ENCODE results near the gene PTGIR.
"Not testable (repeated sequence)": the region's sequence is repeated elsewhere in the genome, so short reads cannot be mapped to it uniquely, and the experiment has no call there.

The PTGIR gene

DNA sequence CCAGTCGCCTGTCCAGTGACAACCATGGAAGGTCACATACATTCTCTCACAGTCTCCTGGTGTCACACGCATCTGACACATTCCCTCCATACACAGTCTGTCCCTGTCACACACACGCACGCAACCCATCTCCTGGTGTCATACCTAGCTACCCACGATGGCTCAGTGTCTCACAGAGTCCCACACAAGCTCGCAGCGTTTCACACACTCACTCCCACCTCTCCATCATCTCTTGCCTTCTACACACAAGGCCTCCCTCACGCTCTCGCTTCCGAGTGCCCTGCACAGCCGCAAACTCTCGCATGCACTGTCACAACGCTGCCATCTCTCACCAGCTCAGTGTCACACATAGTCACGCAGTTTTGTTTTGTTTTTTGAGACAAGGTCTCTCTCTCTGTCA lies 12.3 kb upstream of the PTGIR start:
- peaks cover 22% of the 10 kb centered on the region for H3K4me1 ChIP-seq (ENCODE audit: control insufficient read depth, insufficient read depth, low read length)
- H3K4me3 ChIP-seq (ENCODE audit: insufficient read depth, low read depth, low read length) = no peak overlapping the region
- no peak overlapping the region for H3K27ac ChIP-seq (ENCODE audit: insufficient read depth, low read depth, low read length, poor library complexity, severe bottlenecking)
- 84 to 85% methylated on average over 14 of the region's 14 CpGs for WGBS, 2 experiments
- H3K9me3 ChIP-seq (ENCODE audit: control insufficient read depth, low read length) = no peaks in the 10 kb centered on the region
- peaks cover 94% of the 10 kb centered on the region for H3K27me3 ChIP-seq (ENCODE audit: control insufficient read depth, insufficient read depth, low read length, poor library complexity, severe bottlenecking)
- H3K36me3 ChIP-seq (ENCODE audit: control insufficient read depth, insufficient read depth, low read length) = no peaks in the 10 kb centered on the region

DNA sequence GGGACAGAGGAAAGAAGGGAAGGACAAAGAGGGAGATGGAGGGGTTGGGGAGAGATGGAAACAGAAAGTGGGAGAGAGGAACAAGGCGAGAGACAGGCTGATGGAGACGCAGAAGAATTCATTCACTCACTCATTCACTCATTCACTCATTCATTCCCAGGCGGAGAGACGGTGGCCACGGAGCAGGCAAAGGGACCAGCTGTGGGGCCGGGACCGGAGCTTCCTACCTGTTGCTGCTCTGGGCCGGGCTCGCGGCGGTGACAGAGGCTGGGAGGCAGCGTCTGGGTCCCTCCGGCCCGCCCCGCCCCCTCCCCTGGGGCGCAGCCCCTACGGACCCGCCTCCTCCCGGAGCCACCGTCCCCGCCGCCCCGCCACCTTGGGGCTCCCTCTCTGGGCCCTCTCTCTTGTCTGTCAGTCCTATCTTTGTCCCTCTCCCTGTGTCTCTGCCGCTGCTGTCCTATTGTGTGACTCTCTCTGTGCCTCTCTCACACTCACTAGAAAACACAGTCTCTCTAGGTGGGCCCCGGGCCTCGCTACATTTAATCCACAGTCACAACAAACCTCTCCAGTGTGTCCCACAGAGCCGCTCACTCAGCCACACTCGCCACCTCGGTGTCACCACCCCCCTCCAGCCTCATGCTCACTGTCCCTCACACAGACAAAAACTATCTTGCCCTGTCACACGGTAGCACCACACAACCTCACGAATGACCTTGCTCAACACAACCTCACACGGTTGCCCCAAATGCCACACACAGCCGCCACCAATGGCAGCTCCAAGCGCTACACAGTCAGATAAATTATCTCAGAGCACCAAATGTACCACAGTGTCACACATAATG lies 11.3 kb upstream of the PTGIR start, which contains the start of gene GNG8:
TSS of gene GNG8 (minus strand) at position 283 of the 842 bp plus-strand sequence. CDS start 1,520 bp downstream, outside the sequence.
- H3K27ac ChIP-seq (ENCODE audit: insufficient read depth, low read depth, low read length, poor library complexity, severe bottlenecking) = no peak within 1 kb of the TSS
- H3K4me1 ChIP-seq (ENCODE audit: control insufficient read depth, insufficient read depth, low read length) = peaks cover 24% of the 10 kb centered on the region
- 15 to 16% methylated on average over 34 of the region's 34 CpGs for WGBS, 2 experiments
- H3K36me3 ChIP-seq (ENCODE audit: control insufficient read depth, insufficient read depth, low read length) = no peaks in the 10 kb centered on the region
- H3K9me3 ChIP-seq (ENCODE audit: control insufficient read depth, low read length) = no peaks in the 10 kb centered on the region
- peaks cover 88% of the 10 kb centered on the region for H3K27me3 ChIP-seq (ENCODE audit: control insufficient read depth, insufficient read depth, low read length, poor library complexity, severe bottlenecking)
- H3K4me3 ChIP-seq (ENCODE audit: insufficient read depth, low read depth, low read length) = no peak within 1 kb of the TSS

DNA sequence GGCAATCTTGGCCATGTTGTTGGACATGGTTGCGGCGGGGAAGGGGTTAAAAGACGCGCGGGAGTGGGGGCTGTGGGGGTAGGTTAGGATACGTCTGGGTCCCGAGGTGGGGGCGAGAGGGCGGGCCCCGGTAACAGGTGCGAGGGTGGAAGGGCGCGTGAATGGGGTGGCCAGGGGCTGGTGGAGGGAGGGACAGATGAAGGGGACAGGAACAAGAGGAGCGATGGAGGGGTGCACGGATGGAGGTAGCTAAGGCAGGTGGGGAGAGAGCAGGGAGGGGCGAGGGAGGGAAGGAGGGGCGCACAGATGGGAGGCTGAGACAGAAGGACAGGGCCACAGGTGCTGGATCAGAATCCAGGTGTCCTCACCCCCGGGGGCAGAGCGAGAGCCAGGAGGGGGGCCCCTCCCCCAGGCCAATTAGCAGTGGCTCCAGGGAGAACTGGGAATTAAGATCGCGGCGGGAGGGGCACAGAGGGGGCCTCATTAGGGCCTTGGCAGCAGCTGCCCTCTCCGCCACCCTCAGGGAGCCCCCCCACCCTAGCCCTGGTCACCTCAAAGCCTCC lies 9.8 kb upstream of the PTGIR start:
- H3K27me3 ChIP-seq (ENCODE audit: control insufficient read depth, insufficient read depth, low read length, poor library complexity, severe bottlenecking) = peaks cover 74% of the 10 kb centered on the region
- no peaks in the 10 kb centered on the region for H3K9me3 ChIP-seq (ENCODE audit: control insufficient read depth, low read length)
- H3K36me3 ChIP-seq (ENCODE audit: control insufficient read depth, insufficient read depth, low read length) = no peaks in the 10 kb centered on the region
- peaks cover 30% of the 10 kb centered on the region for H3K4me1 ChIP-seq (ENCODE audit: control insufficient read depth, insufficient read depth, low read length)
- 2% methylated on average over 23 of the region's 23 CpGs for WGBS, 2 experiments
- H3K4me3 ChIP-seq (ENCODE audit: insufficient read depth, low read depth, low read length) = peak overlapping the region; percentile 37
- no peak overlapping the region for H3K27ac ChIP-seq (ENCODE audit: insufficient read depth, low read depth, low read length, poor library complexity, severe bottlenecking)

DNA sequence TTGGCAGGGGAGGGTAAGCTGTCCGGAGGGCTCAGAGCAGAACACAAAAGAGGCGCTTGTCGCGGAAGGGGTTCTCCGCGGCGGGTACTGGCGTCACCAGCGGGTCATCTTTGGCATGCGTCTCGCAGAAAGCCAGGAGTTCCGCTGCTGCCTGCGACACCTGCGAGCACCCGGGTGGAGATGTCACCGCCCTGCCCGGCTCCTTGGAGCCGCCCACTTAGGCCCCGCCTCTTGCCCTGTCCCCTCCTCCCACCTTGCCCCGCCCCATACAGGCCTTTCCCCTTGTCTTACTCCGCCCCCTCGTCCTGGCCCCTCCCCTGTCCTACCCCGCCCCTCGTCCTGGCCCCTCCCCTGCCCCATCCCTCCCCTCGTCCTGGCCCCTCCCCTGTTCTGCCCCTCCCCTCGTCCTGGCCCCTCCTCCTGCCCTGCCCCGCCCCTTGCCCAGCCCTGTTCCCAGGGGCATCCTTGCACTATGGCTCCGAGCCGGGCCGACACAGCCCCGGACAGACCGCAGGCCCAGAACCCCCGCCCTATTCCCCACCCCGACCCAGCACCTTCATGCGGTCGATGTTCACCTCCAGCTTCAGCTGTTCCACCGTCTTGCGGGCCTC lies 9.3 kb upstream of the PTGIR start:
- Histone ChIP-seq H3K27me3 (ENCODE audit: control insufficient read depth, insufficient read depth, low read length, poor library complexity, severe bottlenecking) (peaks cover 68% of the 10 kb centered on the region), H3K27ac (ENCODE audit: insufficient read depth, low read depth, low read length, poor library complexity, severe bottlenecking) (no peak overlapping the region), H3K36me3 (ENCODE audit: control insufficient read depth, insufficient read depth, low read length) (no peaks in the 10 kb centered on the region), H3K4me1 (ENCODE audit: control insufficient read depth, insufficient read depth, low read length) (peaks cover 30% of the 10 kb centered on the region), H3K9me3 (ENCODE audit: control insufficient read depth, low read length) (no peaks in the 10 kb centered on the region), H3K4me3 (ENCODE audit: insufficient read depth, low read depth, low read length) (peak overlapping the region; percentile 37)
- WGBS, 2 experiments = 0 to 1% methylated on average over 35 of the region's 38 CpGs

DNA sequence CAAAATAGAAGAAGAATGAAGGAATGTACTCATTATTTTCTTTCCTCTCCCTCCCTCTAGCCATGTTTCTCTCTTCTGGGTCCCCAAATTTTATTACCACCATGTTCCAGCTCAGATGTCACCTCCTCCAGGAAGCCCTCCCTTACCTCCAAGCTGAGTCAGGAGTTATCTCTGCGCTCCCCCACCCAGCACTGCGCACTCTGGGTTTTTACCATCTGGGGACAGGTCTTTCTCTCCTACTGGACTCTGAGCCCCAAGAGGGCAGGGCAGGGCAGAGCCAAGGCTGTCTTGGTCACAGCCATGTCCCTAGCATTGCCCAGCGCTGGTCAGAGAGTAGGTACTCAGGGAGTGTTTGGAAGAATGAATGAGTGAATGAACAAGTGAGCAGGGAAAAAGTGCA lies 8.2 kb upstream of the PTGIR start:
- no peak overlapping the region for H3K27ac ChIP-seq (ENCODE audit: insufficient read depth, low read depth, low read length, poor library complexity, severe bottlenecking)

DNA sequence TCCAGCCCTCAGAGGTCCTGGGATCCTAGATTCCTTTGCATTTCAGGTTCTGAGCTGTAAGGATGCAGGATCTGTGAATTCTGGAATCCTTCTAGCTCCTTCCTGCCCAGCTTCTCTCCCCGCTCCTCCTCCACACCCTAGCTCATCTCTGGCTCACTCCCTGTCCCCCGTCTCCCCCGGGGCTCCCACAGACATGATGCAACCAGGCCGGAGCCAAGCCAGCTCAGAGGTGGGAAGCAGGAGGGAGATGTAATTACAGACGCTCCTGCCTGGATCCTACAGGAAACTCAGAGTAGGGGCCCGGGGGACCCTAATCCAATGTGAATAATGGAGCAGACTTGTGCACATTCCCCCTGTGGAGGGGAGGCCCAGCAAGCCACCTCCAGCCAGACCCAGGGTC lies 6.6 kb upstream of the PTGIR start:
- Histone ChIP-seq H3K4me3 (ENCODE audit: insufficient read depth, low read depth, low read length) (no peak overlapping the region), H3K27ac (ENCODE audit: insufficient read depth, low read depth, low read length, poor library complexity, severe bottlenecking) (no peak overlapping the region), H3K9me3 (ENCODE audit: control insufficient read depth, low read length) (no peaks in the 10 kb centered on the region), H3K4me1 (ENCODE audit: control insufficient read depth, insufficient read depth, low read length) (peaks cover 30% of the 10 kb centered on the region), H3K36me3 (ENCODE audit: control insufficient read depth, insufficient read depth, low read length) (no peaks in the 10 kb centered on the region), H3K27me3 (ENCODE audit: control insufficient read depth, insufficient read depth, low read length, poor library complexity, severe bottlenecking) (peaks cover 43% of the 10 kb centered on the region)
- 76 to 82% methylated on average over 6 of the region's 6 CpGs for WGBS, 2 experiments

More for the DNA sequence above, 8.2 kb upstream of the PTGIR start:
- Histone ChIP-seq H3K4me1 (ENCODE audit: control insufficient read depth, insufficient read depth, low read length) (peaks cover 30% of the 10 kb centered on the region), H3K27me3 (ENCODE audit: control insufficient read depth, insufficient read depth, low read length, poor library complexity, severe bottlenecking) (peaks cover 59% of the 10 kb centered on the region), H3K36me3 (ENCODE audit: control insufficient read depth, insufficient read depth, low read length) (no peaks in the 10 kb centered on the region), H3K9me3 (ENCODE audit: control insufficient read depth, low read length) (no peaks in the 10 kb centered on the region), H3K4me3 (ENCODE audit: insufficient read depth, low read depth, low read length) (no peak overlapping the region)
- 94% methylated on average over 3 of the region's 3 CpGs for WGBS, 2 experiments

DNA sequence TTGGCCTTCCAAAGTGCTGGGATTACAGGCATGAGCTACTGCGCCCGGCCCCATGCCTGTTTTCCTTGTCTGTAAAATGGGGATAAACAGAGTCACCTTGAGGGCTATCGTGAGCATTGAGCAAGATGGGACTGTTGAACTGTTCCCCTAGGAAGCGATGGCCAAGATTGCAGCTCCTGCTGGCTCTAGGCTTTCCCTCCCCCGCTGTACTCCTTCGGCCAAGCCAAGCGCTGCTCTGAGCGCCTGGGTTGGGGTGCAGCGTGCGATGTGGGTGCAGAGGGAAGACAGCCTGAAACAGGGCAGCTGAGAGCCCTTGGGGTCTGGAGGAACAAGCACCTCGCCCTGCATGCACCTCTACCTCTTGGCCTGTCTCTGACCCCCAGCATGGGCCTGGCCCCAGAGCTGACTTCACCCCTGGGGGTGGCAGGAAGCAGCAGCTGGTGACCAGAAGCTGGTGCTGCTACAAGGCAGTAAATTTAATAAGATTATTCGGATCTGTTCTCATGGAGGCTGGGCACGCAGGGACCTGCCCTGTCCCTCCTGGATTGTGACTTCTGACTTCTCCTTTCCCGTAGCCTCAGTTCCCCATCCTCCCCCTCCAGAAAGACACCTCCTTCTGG lies 5.8 kb upstream of the PTGIR start:
- no peaks in the 10 kb centered on the region for H3K36me3 ChIP-seq (ENCODE audit: control insufficient read depth, insufficient read depth, low read length)
- H3K4me3 ChIP-seq (ENCODE audit: insufficient read depth, low read depth, low read length) = no peak overlapping the region
- no peaks in the 10 kb centered on the region for H3K9me3 ChIP-seq (ENCODE audit: control insufficient read depth, low read length)
- WGBS, 2 experiments = 86 to 87% methylated on average over 14 of the region's 14 CpGs
- H3K27me3 ChIP-seq (ENCODE audit: control insufficient read depth, insufficient read depth, low read length, poor library complexity, severe bottlenecking) = peaks cover 35% of the 10 kb centered on the region
- no peak overlapping the region for H3K27ac ChIP-seq (ENCODE audit: insufficient read depth, low read depth, low read length, poor library complexity, severe bottlenecking)
- H3K4me1 ChIP-seq (ENCODE audit: control insufficient read depth, insufficient read depth, low read length) = peaks cover 23% of the 10 kb centered on the region

DNA sequence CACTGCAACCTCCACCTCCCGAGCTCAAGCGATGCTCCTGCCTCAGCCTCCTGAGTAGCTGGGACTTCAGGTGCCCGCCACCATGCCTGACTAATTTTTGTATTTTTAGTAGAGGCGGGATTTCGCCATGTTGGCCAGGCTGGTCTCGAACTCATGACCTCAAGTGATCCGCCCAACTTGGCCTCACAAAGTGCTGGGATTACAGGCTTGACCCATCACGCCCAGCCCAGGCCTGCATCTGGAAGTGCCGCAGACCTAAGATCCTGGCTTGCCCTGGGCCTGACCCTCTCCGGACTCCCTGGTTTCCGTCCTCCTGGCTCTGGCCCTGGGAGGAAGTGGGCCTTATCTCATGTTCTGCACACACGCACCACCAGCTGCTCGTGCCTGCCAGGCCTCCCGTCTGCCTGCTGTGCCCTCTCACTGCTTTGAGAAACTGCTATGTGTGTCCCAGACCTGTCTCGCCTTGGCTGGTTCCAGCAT lies 4.7 kb upstream of the PTGIR start:
- Histone ChIP-seq H3K9me3 (ENCODE audit: control insufficient read depth, low read length) (no peaks in the 10 kb centered on the region), H3K4me3 (ENCODE audit: insufficient read depth, low read depth, low read length) (no peak overlapping the region), H3K27me3 (ENCODE audit: control insufficient read depth, insufficient read depth, low read length, poor library complexity, severe bottlenecking) (peaks cover 24% of the 10 kb centered on the region), H3K4me1 (ENCODE audit: control insufficient read depth, insufficient read depth, low read length) (peaks cover 21% of the 10 kb centered on the region), H3K27ac (ENCODE audit: insufficient read depth, low read depth, low read length, poor library complexity, severe bottlenecking) (no peak overlapping the region), H3K36me3 (ENCODE audit: control insufficient read depth, insufficient read depth, low read length) (no peaks in the 10 kb centered on the region)
- WGBS, 2 experiments = 93% methylated on average over 15 of the region's 15 CpGs

DNA sequence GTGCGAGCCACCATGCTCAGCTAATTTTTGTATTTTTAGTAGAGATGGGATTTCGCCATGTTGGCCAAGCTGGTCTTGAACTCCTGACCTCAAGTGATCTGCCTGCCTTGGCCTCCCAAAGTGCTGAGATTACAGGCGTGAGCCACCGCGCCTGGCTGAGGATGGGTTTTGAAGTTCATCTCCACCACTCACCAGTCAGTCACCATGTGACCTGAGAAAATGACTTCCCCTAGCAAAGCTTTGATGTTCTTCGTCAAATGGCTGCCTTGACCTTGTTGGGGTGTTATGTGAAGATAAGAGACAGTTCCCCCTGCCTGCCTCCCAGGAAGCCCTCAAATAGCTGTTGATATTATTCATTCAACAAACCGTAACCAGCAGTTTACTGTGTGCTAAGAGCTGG lies 4.1 kb upstream of the PTGIR start:
- Histone ChIP-seq H3K4me1 (ENCODE audit: control insufficient read depth, insufficient read depth, low read length) (peaks cover 20% of the 10 kb centered on the region), H3K27me3 (ENCODE audit: control insufficient read depth, insufficient read depth, low read length, poor library complexity, severe bottlenecking) (peaks cover 19% of the 10 kb centered on the region)
- H3K36me3 ChIP-seq (ENCODE audit: control insufficient read depth, insufficient read depth, low read length); H3K9me3 ChIP-seq (ENCODE audit: control insufficient read depth, low read length); H3K4me3 ChIP-seq (ENCODE audit: insufficient read depth, low read depth, low read length); H3K27ac ChIP-seq (ENCODE audit: insufficient read depth, low read depth, low read length, poor library complexity, severe bottlenecking): not testable (repeated sequence)
- 92 to 96% methylated on average over 7 of the region's 7 CpGs for WGBS, 2 experiments

DNA sequence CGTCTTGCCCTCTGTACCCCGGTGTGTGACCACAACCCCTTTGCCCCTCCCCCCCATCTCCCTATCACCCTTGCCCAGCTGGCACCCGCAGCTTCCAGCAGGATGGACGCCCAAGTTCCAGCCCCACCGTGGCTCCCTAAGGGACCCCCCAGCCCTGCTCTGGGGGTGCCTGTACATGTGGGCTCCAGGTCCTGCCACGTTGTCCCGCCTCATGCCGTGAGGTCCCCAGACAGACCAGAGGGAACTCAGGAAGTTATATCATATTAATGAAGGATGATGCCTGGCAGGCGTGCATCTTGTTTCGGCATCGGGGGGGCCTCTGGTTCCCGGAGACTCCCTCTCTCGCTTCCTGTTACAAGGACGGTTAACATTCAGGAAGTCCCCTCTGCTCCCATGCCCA lies 1.6 kb upstream of the PTGIR start:
- no peaks in the 10 kb centered on the region for H3K9me3 ChIP-seq (ENCODE audit: control insufficient read depth, low read length)
- H3K4me3 ChIP-seq (ENCODE audit: insufficient read depth, low read depth, low read length) = no peak overlapping the region
- peaks cover 16% of the 10 kb centered on the region for H3K4me1 ChIP-seq (ENCODE audit: control insufficient read depth, insufficient read depth, low read length)
- no peaks in the 10 kb centered on the region for H3K27me3 ChIP-seq (ENCODE audit: control insufficient read depth, insufficient read depth, low read length, poor library complexity, severe bottlenecking)
- 90% methylated on average over 14 of the region's 14 CpGs for WGBS, 2 experiments
- no peak overlapping the region for H3K27ac ChIP-seq (ENCODE audit: insufficient read depth, low read depth, low read length, poor library complexity, severe bottlenecking)
- H3K36me3 ChIP-seq (ENCODE audit: control insufficient read depth, insufficient read depth, low read length) = no peaks in the 10 kb centered on the region
